ENCODE results near the gene TRPM5.

GRCh38 chr11:2484576-2485125, 40.3 kb upstream of the TRPM5 start:
- TF ChIP-seq CTCF (IDR thresholded peaks at IDR 0.05) (no peak), POLR2AphosphoS5 (IDR thresholded peaks at IDR 0.05) (no peak), POLR2A (IDR thresholded peaks at IDR 0.05) (no peak)

Data from prostate gland (tissue), 2 donors.